NCI-H524 treated with DMSO at 0.1 percent for 48 hours (cell line): Measurements from ENCODE around the gene ITPKC.

Source experiments
- DNase-seq: peaks from one replicate; lab custom pipeline; 2025; lab: John Stamatoyannopoulos, UW

Gene ITPKC

DNA sequence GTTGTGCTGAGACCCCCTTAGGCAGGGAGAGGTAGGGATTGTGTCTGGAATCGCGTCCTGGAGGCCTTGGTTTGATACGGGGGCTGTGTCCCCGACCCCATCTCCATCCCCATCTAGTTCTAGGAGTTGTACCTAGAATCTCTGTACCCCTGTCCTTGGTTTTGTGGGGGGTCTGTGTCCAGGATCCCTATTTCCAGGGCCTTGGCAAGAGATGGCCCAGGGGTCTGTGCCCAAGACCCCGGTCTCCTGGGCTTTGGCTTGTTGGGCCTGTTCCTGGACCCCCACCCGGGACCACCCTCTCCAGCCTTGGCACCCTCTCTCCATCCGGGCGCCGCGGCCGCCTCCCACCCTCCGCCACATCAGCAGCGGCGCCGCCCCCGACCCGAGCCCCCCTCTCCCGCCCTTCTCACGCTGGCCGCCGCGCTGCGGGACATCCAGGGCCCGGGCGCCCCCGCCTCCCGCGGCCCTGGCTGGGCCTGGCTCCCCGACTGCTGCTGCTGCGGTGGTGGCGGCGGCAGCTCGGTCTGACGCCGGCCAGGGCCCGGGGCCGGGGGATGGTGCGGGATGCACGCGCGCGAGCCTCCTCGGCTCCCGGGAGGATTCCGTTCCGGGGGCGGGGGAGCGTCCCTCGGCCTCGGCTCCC, 26.7 kb upstream of the ITPKC start, which contains the start of gene NUMBL:
Gene NUMBL, minus strand, starts transcription at position 602 of the 643 bp plus-strand sequence. Its CDS starts 168 bp downstream, at position 434.
- DNase-seq = no peak

DNA sequence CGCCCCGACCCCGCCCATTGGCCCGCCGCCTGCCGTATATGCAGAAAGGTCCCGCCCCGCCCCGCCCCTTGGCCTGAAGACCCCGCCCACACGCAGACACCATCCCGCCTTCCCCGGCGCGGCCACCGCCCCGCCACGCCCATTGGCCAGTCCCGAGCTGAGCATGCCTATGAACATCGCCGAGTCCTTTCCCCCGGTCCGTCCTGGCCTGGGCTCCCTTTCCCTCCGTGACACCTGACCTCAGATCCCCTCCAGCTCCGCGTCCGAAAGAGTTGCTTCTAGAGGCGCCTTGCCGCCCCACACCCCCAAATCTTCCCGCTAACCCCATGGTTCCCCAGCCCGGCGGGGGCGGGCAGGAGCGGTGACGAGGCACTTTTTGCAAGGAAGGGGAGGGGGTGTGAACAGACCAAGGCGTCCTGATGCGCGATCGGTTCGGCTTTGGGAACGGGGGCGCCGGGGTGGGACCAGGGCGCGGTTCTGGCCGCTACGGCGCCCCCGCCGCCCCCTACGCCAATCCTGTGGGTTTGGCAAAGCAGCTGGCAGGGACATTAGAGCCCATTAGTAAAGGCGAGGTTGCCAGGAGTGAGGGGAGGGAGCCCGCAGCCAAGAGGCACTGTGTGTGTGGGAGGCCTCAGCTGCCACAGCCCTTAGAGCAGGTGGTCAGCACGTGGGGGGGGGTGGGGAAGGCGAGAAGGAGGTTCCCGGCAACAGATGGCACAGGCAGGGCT, 26.1 kb upstream of the ITPKC start:
- DNase-seq = peak; percentile 71

DNA sequence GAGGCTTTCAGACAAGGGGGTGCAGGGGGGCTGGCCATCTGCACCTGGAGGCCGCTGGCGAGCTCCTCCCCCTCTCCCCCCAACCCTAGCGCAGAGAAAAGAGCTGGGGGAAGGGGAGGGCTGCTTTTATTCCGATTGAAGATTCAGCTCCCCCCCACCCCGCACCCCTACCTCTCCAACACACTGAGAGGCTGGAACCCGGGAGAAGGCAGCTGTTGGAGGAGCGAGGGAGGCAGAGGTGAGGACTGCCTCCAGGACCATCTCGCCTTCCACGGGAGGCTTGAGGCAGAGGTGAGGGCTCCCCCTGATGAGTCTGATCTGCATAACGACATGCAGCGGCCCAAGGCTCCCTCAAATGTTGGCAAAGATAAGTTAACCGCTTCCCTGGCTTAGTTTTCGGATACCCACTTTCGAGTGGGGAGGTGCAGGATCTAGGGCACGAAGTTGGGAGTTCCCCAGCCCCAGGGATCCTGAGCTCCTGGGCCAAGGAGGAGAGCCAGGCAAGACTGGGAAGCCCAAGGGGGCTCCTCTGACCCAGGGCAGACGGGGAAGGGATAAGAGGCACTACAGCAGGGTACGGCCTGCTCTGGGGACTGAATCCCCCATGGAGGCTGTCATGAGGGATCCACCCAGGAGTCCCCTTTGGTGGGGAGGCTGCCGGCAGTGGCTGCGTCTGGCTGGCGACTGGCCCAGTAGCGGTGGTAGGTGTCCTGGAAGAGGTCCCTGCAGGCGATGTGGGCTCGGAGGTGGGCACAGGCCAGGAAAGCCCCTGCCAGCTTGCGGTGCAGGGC, 25.3 kb upstream of the ITPKC start:
- peak; percentile 94 for DNase-seq

DNA sequence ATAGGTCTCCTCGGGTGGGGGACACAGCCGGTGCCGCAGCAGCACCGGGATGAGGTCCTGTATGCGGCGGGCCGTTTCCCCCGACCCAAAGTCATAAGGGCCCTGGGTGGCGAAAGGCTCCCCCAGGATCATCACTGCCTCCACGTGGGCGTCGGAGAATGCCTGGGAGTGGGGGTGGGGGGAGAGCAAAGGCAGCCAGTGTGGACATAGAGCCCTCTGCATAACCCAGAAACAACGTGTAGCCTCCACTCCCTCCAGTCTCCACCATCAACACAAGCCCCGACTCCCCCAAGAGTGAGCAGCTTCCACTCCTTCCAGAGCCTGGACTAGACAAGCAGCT, 24.7 kb upstream of the ITPKC start:
- DNase-seq = no peak

DNA sequence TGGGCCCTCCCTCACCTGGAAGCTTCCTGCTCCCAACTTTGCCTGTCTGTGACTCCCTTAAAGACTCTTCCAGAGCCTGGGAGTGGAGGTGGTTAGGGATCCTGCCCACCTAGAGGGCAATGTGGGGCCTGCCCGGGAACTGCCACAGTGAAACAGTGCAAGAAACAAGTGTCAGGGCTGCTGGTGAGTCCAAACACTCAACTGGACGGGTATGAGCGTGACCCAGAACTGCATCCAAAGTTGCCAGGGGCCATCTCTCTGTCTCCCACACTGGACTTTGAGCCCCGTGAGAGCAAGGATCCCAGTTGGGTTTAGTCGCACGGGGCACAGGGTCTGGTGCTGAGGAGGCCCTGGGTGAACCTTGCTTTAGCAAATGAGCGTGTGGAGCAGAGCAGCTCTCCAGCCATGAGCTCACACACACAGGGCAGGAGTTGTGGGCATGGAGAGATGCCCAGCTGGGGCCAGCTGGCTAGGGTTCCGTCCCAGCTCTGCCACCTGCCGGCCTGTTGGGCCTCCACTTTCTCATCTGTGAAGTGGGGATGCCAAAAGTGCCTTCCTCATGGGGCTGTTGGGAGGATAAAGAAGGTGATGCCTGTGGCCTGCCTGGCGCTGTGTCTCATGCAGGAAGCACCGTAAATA, 23.6 kb upstream of the ITPKC start:
- no peak for DNase-seq

- no peak for DNase-seq
Observed at GRCh38 chr19:40693896-40694295, 23.0 kb upstream of the ITPKC start.

DNA sequence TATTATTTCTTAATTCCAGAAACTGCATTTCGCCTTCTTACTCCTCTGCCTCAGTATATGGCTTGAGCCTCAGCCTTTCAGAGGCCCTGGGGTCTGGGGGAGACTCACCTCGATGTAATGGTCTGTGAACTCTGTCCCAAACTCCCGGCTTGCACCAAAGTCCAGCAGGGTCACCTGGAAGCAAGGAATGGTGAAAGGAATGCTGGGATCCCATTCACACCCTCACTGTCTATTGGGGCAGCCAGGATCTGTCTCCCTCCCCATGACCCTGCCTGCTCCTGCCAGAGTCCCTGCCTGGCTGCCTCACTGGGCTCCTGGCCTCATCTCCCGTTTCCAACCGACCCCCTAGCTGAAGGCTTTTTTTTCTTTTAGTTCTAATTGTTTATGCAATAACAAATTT, 21.0 kb upstream of the ITPKC start:
- no peak for DNase-seq

GRCh38 chr19:40697007-40697406, 19.9 kb upstream of the ITPKC start:
- no peak for DNase-seq

DNA sequence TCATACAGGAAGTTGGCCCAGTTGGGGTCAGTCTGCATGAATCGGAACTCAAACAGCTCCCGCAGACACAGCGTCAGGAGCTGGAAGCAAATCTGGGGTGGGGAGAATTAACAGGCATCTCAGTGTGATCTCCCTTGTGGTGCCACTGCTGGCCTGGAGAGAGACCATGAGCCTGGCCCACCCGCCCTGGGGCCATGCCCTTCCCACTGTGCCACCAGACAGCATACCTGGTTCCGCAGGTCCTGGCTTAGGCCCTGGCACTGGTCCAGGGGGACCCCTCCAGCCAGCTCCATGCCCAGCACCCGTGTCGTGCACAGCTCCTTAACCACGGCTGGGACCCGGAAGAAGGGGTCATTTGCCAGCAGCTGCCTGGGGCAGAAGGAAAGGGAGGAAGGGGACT, 16.8 kb upstream of the ITPKC start:
- DNase-seq = no peak

- DNase-seq = no peak
Observed at GRCh38 chr19:40701758-40702157, 15.2 kb upstream of the ITPKC start.

- DNase-seq = no peak
Observed at GRCh38 chr19:40702337-40703012, 14.4 kb upstream of the ITPKC start.

GRCh38 chr19:40703029-40703755, 13.7 kb upstream of the ITPKC start:
- no peak for DNase-seq

DNA sequence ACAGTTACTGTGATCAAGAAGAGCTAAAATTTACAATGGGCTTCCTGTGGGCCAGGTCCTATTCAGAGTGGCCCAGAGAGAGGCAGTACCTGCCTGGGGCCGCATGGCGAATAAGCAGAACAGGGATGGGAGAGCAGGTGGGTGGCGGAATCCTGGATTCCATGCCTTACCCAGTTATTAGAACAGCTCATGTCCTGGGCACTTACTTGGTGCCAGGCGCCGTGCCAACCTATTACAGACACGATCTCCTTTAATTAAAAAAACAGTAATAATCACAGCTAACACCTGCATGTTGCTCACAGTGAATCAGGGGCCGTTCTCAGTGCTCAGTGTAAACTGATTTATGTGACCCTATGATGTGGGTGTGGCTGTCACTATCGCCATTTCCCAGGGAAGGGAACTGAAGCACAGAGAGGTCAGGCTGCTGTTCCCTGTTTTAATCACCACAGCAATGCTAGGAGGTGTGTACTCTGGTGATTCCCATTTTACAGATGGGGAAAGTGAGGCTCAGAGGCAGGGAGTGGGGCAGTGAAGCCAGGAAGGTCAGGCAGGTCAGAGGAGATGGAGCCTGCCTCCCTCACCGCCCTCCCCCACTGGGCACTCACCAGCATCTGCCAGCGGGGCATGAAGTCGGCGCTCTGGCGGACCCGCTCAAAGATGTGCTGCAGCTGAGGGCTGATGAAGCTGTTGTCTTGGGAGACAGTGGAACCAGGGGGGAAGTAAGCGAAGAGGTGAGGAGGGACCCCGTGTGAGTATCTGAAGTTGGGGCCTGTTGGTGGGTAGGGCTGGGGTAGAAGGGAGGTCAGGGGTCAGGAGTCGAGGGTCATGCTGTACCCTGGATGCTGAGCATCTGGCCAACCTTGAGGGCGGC, 12.2 kb upstream of the ITPKC start:
- no peak for DNase-seq

DNA sequence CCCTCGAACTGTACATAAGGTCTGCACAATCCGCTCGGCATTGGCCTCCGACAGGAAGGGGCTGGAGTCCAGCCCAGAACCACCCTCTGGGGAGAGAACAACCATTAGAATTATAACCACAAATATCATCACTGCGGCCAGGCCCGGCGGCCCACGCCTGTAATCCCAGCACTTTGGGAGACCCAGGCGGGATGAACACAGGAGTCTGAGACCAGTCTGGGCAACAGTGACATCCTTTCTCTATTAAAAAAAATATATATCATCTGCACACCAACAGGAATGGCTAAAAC, 11.6 kb upstream of the ITPKC start:
- no peak for DNase-seq

GRCh38 chr19:40705950-40706619, 10.8 kb upstream of the ITPKC start:
- DNase-seq = no peak

GRCh38 chr19:40707615-40708014, 9.3 kb upstream of the ITPKC start:
- no peak for DNase-seq

- DNase-seq = no peak
Observed at GRCh38 chr19:40709817-40710216, 7.1 kb upstream of the ITPKC start.

GRCh38 chr19:40713939-40714338, 3.0 kb upstream of the ITPKC start:
- DNase-seq = no peak

- DNase-seq = peak; percentile 88
Observed at GRCh38 chr19:40714441-40715299, 2.2 kb upstream of the ITPKC start.
